ENCODE measurements around the gene ZNF491.
"Not testable (repeated sequence)": the region's sequence is repeated elsewhere in the genome, so short reads cannot be mapped to it uniquely, and the experiment has no call there.

Gene ZNF491

DNA sequence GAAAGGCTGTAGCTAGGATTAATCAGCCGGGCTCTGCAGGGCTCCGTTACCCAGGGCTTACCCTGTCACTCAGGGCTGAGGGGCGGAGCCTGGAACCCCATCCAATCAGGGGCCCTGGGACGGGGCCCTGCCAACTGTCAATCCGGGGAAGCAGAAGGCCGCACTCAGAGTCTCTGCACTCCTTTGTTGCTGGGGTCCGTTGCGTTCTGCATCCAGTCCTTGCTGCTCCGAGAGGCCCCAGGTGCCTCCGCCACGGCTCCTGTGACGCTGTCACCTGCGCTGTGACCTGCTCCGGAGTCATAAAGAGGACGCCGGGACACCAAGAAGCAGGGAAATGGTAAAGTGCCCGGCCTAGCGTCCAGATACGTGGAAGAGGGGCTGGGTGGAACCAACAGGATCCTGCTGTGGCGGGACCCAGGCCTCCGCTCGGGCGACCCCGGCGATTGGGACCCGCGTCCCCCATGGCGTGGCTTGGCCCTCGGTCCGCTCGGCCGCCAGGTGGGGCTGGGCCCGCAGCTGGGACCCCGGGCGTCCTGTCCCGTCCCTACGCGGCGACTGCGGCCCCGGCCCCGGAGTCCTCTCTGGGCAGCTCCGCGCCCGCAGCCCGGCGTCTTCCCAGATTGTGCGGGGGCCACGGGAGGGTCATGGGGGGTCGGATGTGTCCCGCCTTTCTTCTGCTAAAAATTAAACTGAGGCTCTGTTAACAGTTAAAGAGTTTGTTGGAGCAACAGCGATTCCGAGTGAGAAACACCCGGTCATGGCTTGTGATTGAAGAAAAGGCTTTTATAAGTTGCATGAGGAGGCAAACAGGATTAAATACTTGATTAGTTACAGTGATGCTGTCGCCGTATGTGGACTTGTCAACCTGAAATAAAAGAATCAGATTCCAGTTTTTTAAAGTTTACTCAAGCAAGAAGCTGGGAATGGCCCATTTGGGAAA is at the start of gene ZNF491:
ZNF491 (plus strand) TSS at position 133 of the 940 bp plus-strand sequence. CDS start 7,431 bp downstream, outside the sequence.
- peak; percentile 83 for DNase-seq (ENCODE audit: low spot score)
- Mint-ChIP-seq H3K4me3 (peak within 1 kb of the TSS; percentile 89), H3K36me3 (ENCODE audit: low read depth) (peaks cover 8% of the 10 kb centered on the region), H3K27me3 (ENCODE audit: low read depth) (no peaks in the 10 kb centered on the region), H3K27ac (peak within 1 kb of the TSS; percentile 75), H3K9me3 (peaks cover 21% of the 10 kb centered on the region), H3K4me1 (ENCODE audit: low read depth) (peaks cover 10% of the 10 kb centered on the region)

DNA sequence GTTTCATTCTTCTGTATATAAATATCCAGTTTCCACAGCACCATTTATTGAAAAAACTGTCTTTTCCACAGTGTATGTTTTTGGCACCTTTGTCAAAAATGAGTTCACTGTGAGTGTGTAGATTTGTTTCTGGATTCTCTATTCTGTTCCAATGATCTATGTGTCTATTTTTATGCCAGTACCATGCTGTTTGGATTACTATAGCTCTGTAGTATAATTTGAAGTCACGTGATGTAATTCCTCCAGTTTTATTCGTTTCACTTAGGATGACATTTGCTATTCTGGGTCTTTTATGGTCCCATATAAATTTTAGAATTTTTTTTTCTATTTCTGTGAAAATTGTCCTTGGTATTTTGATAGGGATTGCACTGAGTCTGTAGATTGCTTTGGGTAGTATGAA is 48.6 kb upstream of the ZNF491 start:
- Mint-ChIP-seq H3K36me3 (ENCODE audit: low read depth) (peaks cover 2% of the 10 kb centered on the region), H3K27me3 (ENCODE audit: low read depth) (no peaks in the 10 kb centered on the region), H3K27ac (no peak overlapping the region), H3K9me3 (peaks cover 77% of the 10 kb centered on the region), H3K4me1 (ENCODE audit: low read depth) (no peaks in the 10 kb centered on the region), H3K4me3 (no peak overlapping the region)
- no peak for DNase-seq (ENCODE audit: low spot score)

DNA sequence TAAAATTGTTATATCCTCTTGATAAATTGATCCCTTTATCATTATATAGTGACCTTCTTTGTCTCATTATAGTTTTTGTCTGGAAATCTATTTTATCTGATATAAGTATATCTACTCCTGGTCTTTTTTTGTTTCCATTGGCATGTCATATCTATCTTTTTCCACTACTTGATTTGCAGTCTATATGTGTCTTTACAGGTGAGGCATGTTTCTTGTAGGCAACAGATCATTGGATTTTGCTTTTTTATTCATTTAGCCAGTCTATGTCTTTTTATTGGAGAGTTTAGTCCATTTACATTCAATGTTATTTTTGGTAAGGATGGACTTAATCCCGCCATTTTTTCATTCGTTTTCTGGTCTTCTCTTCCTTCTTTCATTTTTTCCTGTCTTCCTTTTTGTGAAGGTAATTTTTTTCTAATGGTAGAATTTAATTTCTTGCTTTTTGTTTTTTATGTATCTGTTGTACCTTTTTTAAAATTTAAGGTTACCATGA is 46.0 kb upstream of the ZNF491 start:
- H3K36me3 Mint-ChIP-seq (ENCODE audit: low read depth): peaks cover 2% of the 10 kb centered on the region
- no peak overlapping the region for H3K27ac Mint-ChIP-seq
- peaks cover 83% of the 10 kb centered on the region for H3K9me3 Mint-ChIP-seq
- no peaks in the 10 kb centered on the region for H3K27me3 Mint-ChIP-seq (ENCODE audit: low read depth)
- DNase-seq (ENCODE audit: low spot score): no peak
- no peaks in the 10 kb centered on the region for H3K4me1 Mint-ChIP-seq (ENCODE audit: low read depth)
- H3K4me3 Mint-ChIP-seq: no peak overlapping the region

DNA sequence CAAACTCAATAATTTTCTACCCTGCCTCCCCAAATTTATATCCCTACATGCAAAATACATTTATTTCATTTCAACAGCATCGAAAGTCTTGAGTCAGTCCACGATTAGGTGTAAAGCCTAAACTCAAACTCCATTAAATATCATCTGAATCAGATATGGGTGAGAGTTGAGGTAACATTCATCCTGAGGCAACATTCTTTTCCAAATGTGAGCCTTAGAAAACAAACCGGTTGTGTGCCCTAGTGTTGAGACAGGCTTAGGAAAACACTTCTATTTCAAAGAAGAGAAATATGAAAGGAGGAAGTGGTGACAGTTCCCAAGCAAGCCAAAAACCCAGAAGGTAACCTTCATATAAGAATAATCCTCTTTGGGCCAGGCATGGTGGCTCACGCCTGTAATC is 43.7 kb upstream of the ZNF491 start:
- DNase-seq (ENCODE audit: low spot score): no peak
- Mint-ChIP-seq H3K27ac (no peak overlapping the region), H3K4me3 (no peak overlapping the region), H3K9me3 (peaks cover 73% of the 10 kb centered on the region), H3K36me3 (ENCODE audit: low read depth) (no peaks in the 10 kb centered on the region), H3K27me3 (ENCODE audit: low read depth) (no peaks in the 10 kb centered on the region), H3K4me1 (ENCODE audit: low read depth) (no peaks in the 10 kb centered on the region)

DNA sequence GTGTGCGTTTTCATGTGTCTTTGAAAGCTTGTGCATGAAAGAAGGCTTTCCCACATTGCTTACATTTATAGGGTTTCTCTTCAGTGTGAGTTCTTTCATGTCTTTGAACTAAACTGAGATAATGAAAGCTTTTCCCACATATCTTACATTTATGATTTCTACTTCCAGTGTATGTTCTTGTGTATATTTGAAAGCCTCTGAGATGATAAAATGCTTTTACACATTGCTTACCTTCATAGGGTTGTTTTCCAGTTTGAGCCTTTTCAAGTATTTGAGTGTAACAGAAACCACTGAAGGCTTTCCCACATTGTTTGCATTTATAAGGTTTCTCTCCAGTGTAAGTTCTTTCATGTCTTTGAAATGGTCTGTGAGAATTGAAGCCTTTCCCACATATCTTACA is 41.4 kb upstream of the ZNF491 start:
- peaks cover 57% of the 10 kb centered on the region for H3K9me3 Mint-ChIP-seq
- H3K27me3 Mint-ChIP-seq (ENCODE audit: low read depth): no peaks in the 10 kb centered on the region
- H3K4me1 Mint-ChIP-seq (ENCODE audit: low read depth): no peaks in the 10 kb centered on the region
- H3K4me3 Mint-ChIP-seq: no peak overlapping the region
- DNase-seq (ENCODE audit: low spot score): no peak
- no peak overlapping the region for H3K27ac Mint-ChIP-seq
- no peaks in the 10 kb centered on the region for H3K36me3 Mint-ChIP-seq (ENCODE audit: low read depth)

DNA sequence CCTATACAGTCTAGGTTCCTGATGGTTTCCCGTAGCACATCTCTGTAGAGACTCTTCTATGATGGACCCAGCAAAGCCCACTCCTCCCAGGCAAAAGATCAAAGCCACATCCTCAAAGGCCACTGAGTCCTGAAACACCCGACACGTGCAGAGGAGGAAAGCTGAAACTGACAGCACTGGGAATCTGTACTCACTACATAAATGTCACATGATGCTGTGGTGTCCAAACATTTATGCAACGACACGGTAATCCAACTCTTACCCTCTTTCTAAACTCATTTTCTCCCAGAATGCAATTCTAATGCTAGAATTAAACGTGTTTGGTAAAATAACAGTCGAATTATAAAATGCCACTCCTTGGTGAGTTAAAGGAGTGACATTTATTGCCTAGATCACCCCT is 38.5 kb upstream of the ZNF491 start:
- no peak overlapping the region for H3K27ac Mint-ChIP-seq
- no peak overlapping the region for H3K4me3 Mint-ChIP-seq
- H3K27me3 Mint-ChIP-seq (ENCODE audit: low read depth): peaks cover 2% of the 10 kb centered on the region
- H3K9me3 Mint-ChIP-seq: peaks cover 54% of the 10 kb centered on the region
- no peaks in the 10 kb centered on the region for H3K4me1 Mint-ChIP-seq (ENCODE audit: low read depth)
- H3K36me3 Mint-ChIP-seq (ENCODE audit: low read depth): no peaks in the 10 kb centered on the region
- DNase-seq (ENCODE audit: low spot score): no peak

DNA sequence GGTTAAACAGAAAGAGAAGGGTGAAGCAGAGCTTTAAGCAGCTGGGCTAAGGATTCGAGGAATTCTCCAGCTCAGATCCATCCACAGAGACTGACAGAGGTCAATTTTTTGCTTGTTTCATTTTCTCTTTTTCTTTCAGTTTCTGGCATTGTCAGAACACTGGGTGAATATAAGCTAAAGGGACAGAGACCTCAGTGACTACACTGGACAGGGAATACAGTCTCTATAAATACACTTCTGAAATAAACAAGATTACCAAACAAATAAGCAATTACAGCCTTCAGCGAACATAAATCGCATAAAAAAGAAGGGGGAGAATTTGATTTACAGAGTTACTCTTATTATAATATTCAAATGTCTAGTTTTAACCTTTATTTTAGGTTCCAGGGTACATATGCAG is 35.2 kb upstream of the ZNF491 start:
- peaks cover 7% of the 10 kb centered on the region for H3K36me3 Mint-ChIP-seq (ENCODE audit: low read depth)
- H3K4me1 Mint-ChIP-seq (ENCODE audit: low read depth): peaks cover 5% of the 10 kb centered on the region
- DNase-seq (ENCODE audit: low spot score): no peak
- H3K27me3 Mint-ChIP-seq (ENCODE audit: low read depth): peaks cover 5% of the 10 kb centered on the region
- no peak overlapping the region for H3K27ac Mint-ChIP-seq
- peaks cover 35% of the 10 kb centered on the region for H3K9me3 Mint-ChIP-seq
- H3K4me3 Mint-ChIP-seq: no peak overlapping the region

DNA sequence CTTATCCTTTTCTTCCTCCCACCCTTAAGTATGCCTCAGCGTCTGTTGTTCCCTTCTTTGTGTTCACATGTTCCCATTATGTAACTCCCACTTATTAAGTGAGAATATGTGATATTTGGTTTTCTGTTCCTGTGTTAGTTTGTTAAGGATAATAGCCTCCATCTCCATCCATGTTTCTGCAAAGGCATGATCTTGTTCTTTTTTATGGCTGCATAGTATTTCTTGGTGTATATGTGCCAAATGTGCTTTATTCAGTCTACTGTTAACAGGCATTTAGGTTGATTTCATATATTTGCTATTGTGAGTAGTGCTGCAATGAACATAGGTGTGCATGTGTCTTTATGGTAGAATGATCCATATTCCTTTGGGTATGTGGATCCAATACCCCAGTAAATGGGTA is 34.7 kb upstream of the ZNF491 start:
- H3K9me3 Mint-ChIP-seq: peaks cover 38% of the 10 kb centered on the region
- peaks cover 5% of the 10 kb centered on the region for H3K27me3 Mint-ChIP-seq (ENCODE audit: low read depth)
- H3K36me3 Mint-ChIP-seq (ENCODE audit: low read depth): peaks cover 10% of the 10 kb centered on the region
- no peak overlapping the region for H3K27ac Mint-ChIP-seq
- peaks cover 7% of the 10 kb centered on the region for H3K4me1 Mint-ChIP-seq (ENCODE audit: low read depth)
- no peak overlapping the region for H3K4me3 Mint-ChIP-seq
- no peak for DNase-seq (ENCODE audit: low spot score)

DNA sequence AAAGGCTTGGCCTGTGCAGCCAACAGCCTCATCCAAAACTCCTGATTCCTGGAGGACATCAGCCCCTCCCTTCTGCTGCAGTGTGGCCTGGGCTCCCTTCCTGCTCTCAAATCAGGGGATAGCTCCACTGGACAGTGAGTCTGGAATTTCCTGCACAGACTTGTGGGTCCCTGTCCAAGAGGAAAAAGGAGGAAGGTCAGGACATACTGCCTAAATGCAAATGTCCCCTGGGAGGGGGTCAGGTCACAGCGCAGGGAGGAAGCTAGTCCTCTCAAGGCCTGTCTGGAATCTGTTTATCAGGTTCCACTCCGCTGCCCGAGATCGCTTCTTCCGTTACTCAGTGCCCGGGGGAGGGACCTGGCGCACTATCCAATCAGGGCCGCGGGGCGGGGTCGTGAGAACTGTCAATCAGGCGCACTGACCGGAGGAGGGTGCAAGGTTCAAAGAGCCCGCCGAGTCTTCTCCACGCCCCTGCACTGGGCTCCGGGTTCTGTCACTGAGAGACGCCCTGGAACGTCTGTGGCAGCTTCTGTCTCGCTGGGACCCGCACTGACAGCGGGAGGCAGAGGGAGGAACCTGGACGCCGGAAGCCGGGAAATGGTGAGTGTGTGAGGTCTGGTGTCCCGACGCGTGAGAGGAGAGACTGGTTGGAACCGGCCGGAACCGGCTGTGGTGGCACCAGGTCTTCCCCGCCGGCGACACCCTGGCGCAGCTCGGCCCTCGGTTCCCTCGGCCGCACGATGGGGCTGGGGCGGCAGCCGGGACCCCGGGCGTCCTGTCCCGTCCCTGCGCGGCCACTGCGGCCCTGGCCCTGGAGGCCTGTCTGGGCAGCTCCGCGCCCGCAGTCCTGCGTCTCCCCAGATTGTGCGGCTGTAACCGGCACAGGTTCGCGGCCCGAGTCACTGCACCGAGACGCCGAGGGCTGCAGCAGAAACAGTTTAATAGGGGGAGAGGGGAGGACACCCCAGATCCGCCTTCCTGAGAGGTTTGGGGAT is 31.4 kb upstream of the ZNF491 start, which contains the start of gene ZNF441:
ZNF441 (plus strand) TSS at position 404 of the 995 bp plus-strand sequence; CDS start at position 598, 194 bp downstream.
- Mint-ChIP-seq H3K4me1 (ENCODE audit: low read depth) (peaks cover 7% of the 10 kb centered on the region), H3K4me3 (peak within 1 kb of the TSS; percentile 96), H3K9me3 (peaks cover 54% of the 10 kb centered on the region), H3K27me3 (ENCODE audit: low read depth) (peaks cover 5% of the 10 kb centered on the region), H3K36me3 (ENCODE audit: low read depth) (peaks cover 28% of the 10 kb centered on the region), H3K27ac (peak within 1 kb of the TSS; percentile 97)
- peak; percentile 91 for DNase-seq (ENCODE audit: low spot score)

DNA sequence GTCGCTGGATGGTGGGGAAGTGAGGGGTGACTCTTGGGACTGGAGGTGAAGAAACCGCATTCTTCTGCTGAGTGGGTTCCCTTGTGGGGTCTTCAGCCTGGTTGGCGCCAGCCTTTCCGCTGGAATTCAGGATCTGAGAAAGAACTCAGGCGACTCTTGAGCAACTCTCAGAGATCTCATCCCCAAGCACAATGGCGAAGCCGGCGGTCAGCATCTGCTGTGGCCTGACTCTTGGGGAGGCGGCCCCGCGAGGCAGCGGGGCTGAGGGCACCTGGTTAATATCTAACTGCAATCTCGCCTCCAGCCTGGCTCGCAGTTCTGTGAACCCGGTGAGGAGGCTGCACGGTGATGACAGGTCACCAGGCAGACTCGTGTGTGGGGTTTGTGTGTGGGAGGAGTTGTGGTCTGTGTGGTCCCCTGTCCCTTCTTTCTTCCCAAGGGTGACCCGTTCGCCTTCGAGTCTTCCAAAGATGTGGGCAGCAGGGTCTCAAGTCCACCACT is 30.6 kb upstream of the ZNF491 start:
- Mint-ChIP-seq H3K4me1 (ENCODE audit: low read depth) (peaks cover 7% of the 10 kb centered on the region), H3K4me3 (peak overlapping the region; percentile 96), H3K27me3 (ENCODE audit: low read depth) (peaks cover 5% of the 10 kb centered on the region), H3K36me3 (ENCODE audit: low read depth) (peaks cover 33% of the 10 kb centered on the region), H3K9me3 (peaks cover 52% of the 10 kb centered on the region), H3K27ac (peak overlapping the region; percentile 79)
- DNase-seq (ENCODE audit: low spot score): peak; percentile 17

DNA sequence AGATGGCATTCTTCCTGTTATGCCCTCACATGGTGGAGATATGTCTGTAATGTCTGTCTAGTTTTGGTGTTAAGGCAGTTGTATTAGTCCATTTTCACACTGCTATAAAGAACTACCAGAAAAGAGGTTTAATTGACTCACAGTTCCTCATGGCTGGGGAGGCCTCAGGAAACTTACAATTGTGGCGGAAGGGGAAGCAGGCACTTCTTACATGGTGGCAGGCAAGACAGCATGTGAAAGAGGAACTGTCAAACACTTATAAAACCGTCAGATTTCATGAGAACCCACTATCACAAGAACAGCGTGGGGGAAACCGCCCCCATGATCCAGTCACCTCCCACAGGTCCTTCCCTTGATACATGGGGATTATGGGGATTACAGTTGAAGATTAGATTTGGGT is 28.3 kb upstream of the ZNF491 start:
- H3K9me3 Mint-ChIP-seq: peaks cover 58% of the 10 kb centered on the region
- no peak overlapping the region for H3K27ac Mint-ChIP-seq
- no peak overlapping the region for H3K4me3 Mint-ChIP-seq

DNA sequence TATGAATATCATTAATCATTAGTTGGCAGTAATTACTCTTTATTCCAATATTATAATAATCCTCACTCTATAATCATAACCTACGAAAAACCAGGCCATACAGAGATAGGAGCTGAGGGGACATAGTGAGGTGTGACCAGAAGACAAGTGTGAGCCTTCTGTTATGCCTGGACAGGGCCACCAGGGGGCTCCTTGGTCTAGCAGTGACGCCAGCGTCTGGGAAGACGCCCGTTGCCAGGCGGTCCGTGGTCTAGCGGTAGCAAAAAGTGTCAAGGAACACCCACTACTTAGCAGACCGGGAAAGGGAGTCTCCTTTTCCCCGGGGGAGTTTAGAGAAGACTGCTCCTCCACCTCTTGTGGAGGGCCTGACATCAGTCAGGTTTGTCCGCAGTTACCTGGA is 26.8 kb upstream of the ZNF491 start:
- not testable (repeated sequence) for H3K27ac Mint-ChIP-seq; DNase-seq (ENCODE audit: low spot score); H3K4me3 Mint-ChIP-seq; H3K27me3 Mint-ChIP-seq (ENCODE audit: low read depth); H3K4me1 Mint-ChIP-seq (ENCODE audit: low read depth)
- peaks cover 50% of the 10 kb centered on the region for H3K36me3 Mint-ChIP-seq (ENCODE audit: low read depth)
- peaks cover 65% of the 10 kb centered on the region for H3K9me3 Mint-ChIP-seq

More for the DNA sequence above, 28.3 kb upstream of the ZNF491 start:
- Mint-ChIP-seq H3K27me3 (ENCODE audit: low read depth) (peaks cover 1% of the 10 kb centered on the region), H3K36me3 (ENCODE audit: low read depth) (peaks cover 44% of the 10 kb centered on the region), H3K4me1 (ENCODE audit: low read depth) (peaks cover 7% of the 10 kb centered on the region)
- no peak for DNase-seq (ENCODE audit: low spot score)

DNA sequence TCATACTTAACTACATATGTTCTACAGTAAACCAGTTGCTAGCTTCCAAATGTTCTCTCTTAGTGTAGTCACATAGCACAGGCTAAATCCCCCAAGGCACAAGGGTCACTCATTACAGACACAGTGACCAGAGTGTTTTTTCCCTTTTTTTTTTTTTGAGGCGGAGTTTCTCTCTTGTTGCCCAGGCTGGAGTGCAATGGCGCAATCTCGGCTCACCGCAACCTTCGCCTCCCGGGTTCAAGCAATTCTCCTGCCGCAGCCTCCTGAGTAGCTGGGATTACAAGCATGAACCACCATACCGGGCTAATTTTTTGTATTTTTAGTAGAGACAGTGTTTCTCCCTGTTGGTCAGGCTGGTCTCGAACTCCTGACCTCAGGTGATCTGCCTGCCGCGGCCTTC is 21.7 kb upstream of the ZNF491 start:
- H3K9me3 Mint-ChIP-seq: peaks cover 76% of the 10 kb centered on the region
- DNase-seq (ENCODE audit: low spot score): not testable (repeated sequence)

More for the DNA sequence above, 21.7 kb upstream of the ZNF491 start:
- peaks cover 73% of the 10 kb centered on the region for H3K36me3 Mint-ChIP-seq (ENCODE audit: low read depth)
- not testable (repeated sequence) for H3K4me3 Mint-ChIP-seq; H3K4me1 Mint-ChIP-seq (ENCODE audit: low read depth); H3K27ac Mint-ChIP-seq; H3K27me3 Mint-ChIP-seq (ENCODE audit: low read depth)

All from T-helper 2 cell treated with Interferon-gamma antibody and Interleukin-4, amounts not matched to agents 5 μg/mL and 100 μg/mL, for 36 hours (primary cell).